Right lobe of liver (tissue), 4 donors: ENCODE results near the gene ARID4A.

Source experiments
- CTCF ChIP-seq, 4 donors: fragments of 200-600 bp in 3 of 4; fragments of 450-650 bp in 1 of 4; IDR thresholded peaks; one replicate each; pipeline versions ENCODE4 v1.5.1 to v1.8.0; 2016 to 2022; ENCODE audit warnings: antibody characterized with exemption in 4 of 4, mild to moderate bottlenecking in 2 of 4
- POLR2A ChIP-seq: fragments of 450-650 bp; IDR thresholded peaks from one replicate; pipeline ENCODE4 v1.6.1; 2017; ENCODE audit warnings: antibody characterized with exemption, mild to moderate bottlenecking
- donor health status: DM: no; HTN: no; CAD: no.
- donor health status: DM: no; HTN: no; CAD: no.
- donor health status: DM: no; HTN: yes; CAD: no.

DNA sequence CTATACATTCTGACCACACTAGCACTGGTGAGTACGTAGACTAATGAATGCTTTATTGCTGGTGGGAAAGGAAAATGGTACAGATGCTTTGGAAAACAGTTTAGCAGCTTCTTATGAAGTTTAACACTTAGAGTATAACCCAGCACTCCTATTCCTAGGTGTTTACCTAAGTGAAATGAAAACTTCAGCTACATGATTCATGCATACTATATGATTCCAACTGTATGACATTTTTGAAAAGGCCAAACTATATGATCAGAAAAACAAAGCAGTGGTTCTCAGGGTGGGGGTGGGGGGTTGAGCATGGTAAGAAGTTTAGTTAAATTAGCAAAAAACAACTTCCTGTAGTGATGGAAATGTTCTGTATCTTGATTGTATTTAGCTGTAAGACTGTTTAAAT, 22.1 kb upstream of the ARID4A start:
- TF ChIP-seq CTCF (IDR thresholded peaks at IDR 0.05), result no peak
- no peak for TF ChIP-seq POLR2A
